Left ventricle myocardium inferior (tissue), 1 donor: ENCODE results near the gene SMC4. TPM values are rescaled to one million over a fixed set of nuclear protein-coding genes. Genes with fewer than 3 reads are reported as not detected.

Source experiments
- DNase-seq: peaks from one replicate; pipeline ENCODE4 v3.0.0-alpha.2; 2020
- H3K27ac ChIP-seq: fragments of 200-600 bp; replicated peaks from 2 replicates; pipeline ENCODE4 v1.8.0; 2021
- H3K27me3 ChIP-seq: fragments of 200-600 bp; 2 replicates; pipeline ENCODE4 v1.8.0; 2021; ENCODE audit warnings: low read depth
- H3K36me3 ChIP-seq: fragments of 200-600 bp; 2 replicates; pipeline ENCODE4 v1.8.0; 2021
- H3K4me1 ChIP-seq: fragments of 200-600 bp; 2 replicates; pipeline ENCODE4 v1.8.0; 2021
- H3K4me3 ChIP-seq: fragments of 200-600 bp; 2 replicates; pipeline ENCODE4 v1.8.0; 2021; ENCODE audit warnings: mild to moderate bottlenecking, moderate library complexity
- H3K9me3 ChIP-seq: fragments of 200-600 bp; replicated peaks from 2 replicates; pipeline ENCODE4 v1.8.0; 2021
- CTCF ChIP-seq: fragments of 200-600 bp; IDR thresholded peaks from 2 replicates; pipeline ENCODE4 v1.8.0; 2021; ENCODE audit warnings: antibody characterized with exemption, mild to moderate bottlenecking, borderline replicate concordance
- intact Hi-C: fragments of 100-400 bp; cut with micrococcal nuclease; formaldehyde crosslinking; loops from one replicate; pipeline ENCODE4 v1.11.0; 2022
- total RNA-seq: library from RNA; stranded (reverse); fragmentation: NEBNext Ultra II Directional; extraction: Animal tissue kit (Norgen Biotek cat#: 25700); gene quantifications from one replicate; pipeline ENCODE4 v1.2.1, GENCODE V29; 2021
- donor health status: DM: no; HTN: yes; CAD: no; lungs with severe emphysema.

Gene SMC4
- total RNA-seq, 1 donor from 2014 or later, result 18.4 TPM

GRCh38 chr3:160384639-160385318 lies 14.7 kb upstream of the SMC4 start:
- no peak for DNase-seq
- H3K36me3 ChIP-seq, result no peaks in the 10 kb centered on the region
- H3K9me3 ChIP-seq, result no peaks in the 10 kb centered on the region
- intact Hi-C loops, result no loop called here
- no peaks in the 10 kb centered on the region for H3K27me3 ChIP-seq
- H3K27ac ChIP-seq, result no peak overlapping the region
- H3K4me3 ChIP-seq, result no peak overlapping the region
- H3K4me1 ChIP-seq, result no peaks in the 10 kb centered on the region
- no peak for TF ChIP-seq CTCF

GRCh38 chr3:160390565-160391138 lies 8.8 kb upstream of the SMC4 start:
- intact Hi-C loops, result no loop called here
- TF ChIP-seq CTCF, result no peak

GRCh38 chr3:160392798-160393197 lies 6.7 kb upstream of the SMC4 start:
- TF ChIP-seq CTCF, result no peak
- no peak for DNase-seq
- H3K36me3 ChIP-seq, result no peaks in the 10 kb centered on the region
- no peak overlapping the region for H3K27ac ChIP-seq
- H3K4me3 ChIP-seq, result no peak overlapping the region
- H3K9me3 ChIP-seq, result no peaks in the 10 kb centered on the region
- no peaks in the 10 kb centered on the region for H3K4me1 ChIP-seq
- intact Hi-C loops, result no loop called here
- no peaks in the 10 kb centered on the region for H3K27me3 ChIP-seq

More at GRCh38 chr3:160390565-160391138, 8.8 kb upstream of the SMC4 start:
- Histone ChIP-seq H3K4me3 (no peak overlapping the region), H3K9me3 (no peaks in the 10 kb centered on the region), H3K36me3 (no peaks in the 10 kb centered on the region), H3K27ac (no peak overlapping the region), H3K4me1 (no peaks in the 10 kb centered on the region), H3K27me3 (no peaks in the 10 kb centered on the region)
- no peak for DNase-seq

- H3K36me3 ChIP-seq, result no peaks in the 10 kb centered on the region
- no peaks in the 10 kb centered on the region for H3K27me3 ChIP-seq
- TF ChIP-seq CTCF, result no peak
- H3K4me3 ChIP-seq, result no peak overlapping the region
- H3K4me1 ChIP-seq, result peaks cover 7% of the 10 kb centered on the region
- DNase-seq, result no peak
- no peak overlapping the region for H3K27ac ChIP-seq
- intact Hi-C loops, result no loop called here
- no peaks in the 10 kb centered on the region for H3K9me3 ChIP-seq
Observed at GRCh38 chr3:160393346-160394008, 6.0 kb upstream of the SMC4 start.

- no peak for DNase-seq
- intact Hi-C loops, result no loop called here
- Histone ChIP-seq H3K4me3 (no peak overlapping the region), H3K9me3 (no peaks in the 10 kb centered on the region), H3K27me3 (no peaks in the 10 kb centered on the region), H3K27ac (no peak overlapping the region), H3K36me3 (no peaks in the 10 kb centered on the region), H3K4me1 (peaks cover 12% of the 10 kb centered on the region)
- no peak for TF ChIP-seq CTCF
Observed at GRCh38 chr3:160394009-160394392, 5.4 kb upstream of the SMC4 start.
